Cerebellar nuclear complex (tissue), 1 donor: ENCODE data around the gene MFRP.

Experiments
- DNase-seq, 2 experiments: peaks; one replicate each; lab custom pipeline; 2025; lab: John Stamatoyannopoulos, UW

The MFRP gene

DNA sequence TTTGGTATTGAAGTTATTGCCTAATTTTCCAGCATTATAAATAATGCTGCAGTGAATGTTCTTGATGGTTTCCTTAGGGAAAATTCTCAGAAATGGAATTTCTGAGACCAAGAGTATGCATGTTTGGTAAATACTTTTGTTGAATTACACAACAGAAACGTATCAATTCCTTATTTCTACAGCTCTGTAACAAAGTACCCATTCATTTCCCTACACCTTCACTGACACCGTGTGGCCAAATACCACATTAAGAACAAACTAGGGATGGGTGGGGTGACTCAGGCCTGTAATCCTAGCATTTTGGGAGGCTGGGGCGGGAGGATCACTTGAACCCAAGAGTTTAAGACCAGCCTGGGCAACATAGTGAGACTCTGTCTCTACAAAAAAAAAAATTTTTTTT lies 51.3 kb downstream of the MFRP start:
- no peak for DNase-seq

DNA sequence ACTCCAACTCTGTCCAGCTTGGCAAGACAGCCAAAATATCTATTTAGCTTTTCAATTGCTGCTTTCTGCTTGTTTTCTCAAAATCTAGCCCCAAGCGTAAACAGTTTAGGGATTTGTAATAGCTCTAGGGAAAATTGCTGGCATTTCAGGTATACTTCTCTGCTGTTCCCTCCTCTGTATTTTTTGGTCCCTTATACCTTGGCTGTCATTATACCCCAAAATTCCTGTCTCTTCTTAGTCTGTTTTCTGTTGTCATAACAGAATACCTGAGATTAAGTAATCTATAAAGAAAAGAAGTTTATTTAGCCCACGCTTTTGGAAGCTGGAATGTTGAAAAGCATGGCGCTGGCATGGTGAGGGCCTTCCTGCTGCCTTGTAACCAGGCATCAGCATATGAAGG lies 53.0 kb downstream of the MFRP start:
- DNase-seq: no peak

DNA sequence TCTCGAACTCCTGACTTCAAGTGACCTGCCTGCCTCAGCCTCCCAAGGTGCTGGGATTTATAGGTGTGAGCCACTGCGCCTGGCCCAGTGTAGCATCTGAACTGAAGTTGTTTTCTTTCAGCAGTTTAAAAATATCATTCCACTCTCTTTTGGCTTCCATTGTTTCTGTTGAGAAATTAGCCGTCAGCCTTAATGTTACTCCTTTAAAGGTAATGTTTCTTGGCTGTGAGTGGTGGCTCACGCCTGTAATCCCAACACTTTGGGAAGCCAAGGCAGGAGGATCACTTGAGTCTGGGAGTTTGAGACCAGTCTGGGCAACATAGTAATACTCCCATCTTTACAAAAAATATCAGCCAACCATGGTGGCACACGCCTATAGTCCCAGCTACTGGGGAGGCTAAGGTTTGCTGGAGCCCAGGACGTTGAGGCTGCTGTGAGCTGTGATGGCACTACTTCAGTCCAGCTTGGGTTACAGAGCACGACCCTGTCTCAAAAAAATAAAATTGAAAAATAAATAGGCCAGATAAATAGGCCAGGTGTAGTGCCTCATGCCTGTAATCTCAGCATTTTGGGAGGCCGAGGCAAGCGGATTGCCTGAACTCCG lies 55.5 kb downstream of the MFRP start:
- DNase-seq: no peak
